GM21447 (cell line): ENCODE results near the gene PHRF1.

Experiments
- ATAC-seq: cut with Tn5 transposase; IDR thresholded peaks from one replicate; pipeline ENCODE4 v1.9.1; 2021; ENCODE audit not compliant: unreplicated experiment

Gene PHRF1

GRCh38 chr11:556662-557256 is 19.5 kb upstream of the PHRF1 start:
- no peak for ATAC-seq

- ATAC-seq, result no peak
Measured at GRCh38 chr11:557328-558132, 18.7 kb upstream of the PHRF1 start.

GRCh38 chr11:558503-558902 is 17.8 kb upstream of the PHRF1 start:
- ATAC-seq, result no peak

GRCh38 chr11:559020-559620 is 17.1 kb upstream of the PHRF1 start:
- no peak for ATAC-seq

- ATAC-seq, result no peak
Measured at GRCh38 chr11:559712-560304, 16.5 kb upstream of the PHRF1 start.

DNA sequence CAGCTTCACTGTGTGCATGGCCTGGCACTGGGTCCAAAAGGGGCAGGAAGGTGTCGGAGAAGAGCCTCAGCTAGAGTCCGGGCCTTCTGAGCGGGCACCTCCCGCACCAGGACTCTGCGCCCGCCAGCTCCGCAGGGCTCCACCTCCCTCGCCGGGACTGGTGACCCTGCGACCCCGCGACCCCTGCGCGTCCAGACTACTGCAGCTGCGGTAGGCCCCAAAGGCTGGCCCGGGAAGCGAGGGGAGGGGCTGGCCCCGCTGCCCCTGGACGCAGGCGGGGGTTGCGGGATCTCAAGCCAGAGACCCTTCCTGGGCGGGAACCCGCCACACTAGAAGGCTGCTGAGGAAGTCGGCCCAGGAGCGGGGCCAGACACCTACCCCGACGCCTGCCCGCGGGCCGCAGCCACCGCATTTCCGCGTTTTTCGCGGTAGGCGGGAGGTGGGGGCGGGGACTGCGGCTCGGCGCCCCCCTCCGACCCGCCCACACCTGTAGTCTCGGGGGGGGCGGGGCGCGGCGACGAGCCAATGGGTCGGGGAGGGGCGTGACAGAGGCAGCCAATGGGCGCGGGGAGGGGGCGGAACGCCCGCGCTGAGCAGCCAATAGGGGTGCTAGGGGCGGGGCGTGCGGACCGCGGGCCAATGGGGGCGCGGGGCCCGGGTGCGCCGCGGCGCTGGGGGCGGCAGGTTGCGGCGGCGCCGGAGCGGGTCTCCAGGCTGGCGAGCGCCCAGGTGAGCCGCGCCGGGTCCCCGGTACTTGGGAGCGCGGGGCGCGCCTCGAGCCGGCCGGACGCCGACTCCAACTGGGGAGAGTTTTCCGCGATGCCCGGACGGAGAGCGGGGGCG is 15.7 kb upstream of the PHRF1 start, which contains the start of the genes LMNTD2 and RASSF7:
Gene LMNTD2 (minus strand): TSS at position 434 of the 843 bp plus-strand sequence. CDS start 22 bp downstream, at position 412.
Gene RASSF7 (plus strand): TSS at position 666 of the 843 bp plus-strand sequence. CDS start 799 bp downstream, outside the sequence.
- ATAC-seq, result peak; percentile 62

GRCh38 chr11:561148-562003 is 14.9 kb upstream of the PHRF1 start:
- peak; percentile 24 for ATAC-seq

DNA sequence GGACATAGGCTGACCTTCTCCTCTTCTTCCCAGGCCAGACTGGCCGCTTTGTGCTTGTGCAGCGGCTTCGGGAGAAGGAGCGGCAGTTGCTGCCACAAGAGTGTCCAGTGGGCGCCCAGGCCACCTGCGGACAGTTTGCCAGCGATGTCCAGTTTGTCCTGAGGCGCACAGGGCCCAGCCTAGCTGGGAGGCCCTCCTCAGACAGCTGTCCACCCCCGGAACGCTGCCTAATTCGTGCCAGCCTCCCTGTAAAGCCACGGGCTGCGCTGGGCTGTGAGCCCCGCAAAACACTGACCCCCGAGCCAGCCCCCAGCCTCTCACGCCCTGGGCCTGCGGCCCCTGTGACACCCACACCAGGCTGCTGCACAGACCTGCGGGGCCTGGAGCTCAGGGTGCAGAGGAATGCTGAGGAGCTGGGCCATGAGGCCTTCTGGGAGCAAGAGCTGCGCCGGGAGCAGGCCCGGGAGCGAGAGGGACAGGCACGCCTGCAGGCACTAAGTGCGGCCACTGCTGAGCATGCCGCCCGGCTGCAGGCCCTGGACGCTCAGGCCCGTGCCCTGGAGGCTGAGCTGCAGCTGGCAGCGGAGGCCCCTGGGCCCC is 14.1 kb upstream of the PHRF1 start:
- no peak for ATAC-seq

DNA sequence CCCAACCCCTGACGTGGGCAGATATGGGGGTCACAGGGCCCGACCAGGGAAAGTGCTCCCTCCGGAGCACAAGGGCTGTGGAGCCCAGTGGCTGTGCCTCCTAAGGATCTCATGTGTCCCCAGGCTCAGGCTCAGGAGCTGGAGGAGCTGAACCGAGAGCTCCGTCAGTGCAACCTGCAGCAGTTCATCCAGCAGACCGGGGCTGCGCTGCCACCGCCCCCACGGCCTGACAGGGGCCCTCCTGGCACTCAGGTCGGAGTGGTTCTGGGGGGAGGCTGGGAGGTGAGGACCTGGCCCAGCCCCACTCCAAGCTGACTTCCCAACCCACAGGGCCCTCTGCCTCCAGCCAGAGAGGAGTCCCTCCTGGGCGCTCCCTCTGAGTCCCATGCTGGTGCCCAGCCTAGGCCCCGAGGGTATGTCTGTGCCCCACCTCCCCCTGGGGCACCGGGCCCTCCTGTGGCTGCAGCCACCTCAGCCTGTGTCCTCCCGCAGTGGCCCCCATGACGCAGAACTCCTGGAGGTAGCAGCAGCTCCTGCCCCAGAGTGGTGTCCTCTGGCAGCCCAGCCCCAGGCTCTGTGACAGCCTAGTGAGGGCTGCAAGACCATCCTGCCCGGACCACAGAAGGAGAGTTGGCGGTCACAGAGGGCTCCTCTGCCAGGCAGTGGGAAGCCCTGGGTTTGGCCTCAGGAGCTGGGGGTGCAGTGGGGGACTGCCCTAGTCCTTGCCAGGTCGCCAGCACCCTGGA is 13.0 kb upstream of the PHRF1 start:
- ATAC-seq, result no peak

GRCh38 chr11:563812-564578 is 12.3 kb upstream of the PHRF1 start:
- no peak for ATAC-seq

DNA sequence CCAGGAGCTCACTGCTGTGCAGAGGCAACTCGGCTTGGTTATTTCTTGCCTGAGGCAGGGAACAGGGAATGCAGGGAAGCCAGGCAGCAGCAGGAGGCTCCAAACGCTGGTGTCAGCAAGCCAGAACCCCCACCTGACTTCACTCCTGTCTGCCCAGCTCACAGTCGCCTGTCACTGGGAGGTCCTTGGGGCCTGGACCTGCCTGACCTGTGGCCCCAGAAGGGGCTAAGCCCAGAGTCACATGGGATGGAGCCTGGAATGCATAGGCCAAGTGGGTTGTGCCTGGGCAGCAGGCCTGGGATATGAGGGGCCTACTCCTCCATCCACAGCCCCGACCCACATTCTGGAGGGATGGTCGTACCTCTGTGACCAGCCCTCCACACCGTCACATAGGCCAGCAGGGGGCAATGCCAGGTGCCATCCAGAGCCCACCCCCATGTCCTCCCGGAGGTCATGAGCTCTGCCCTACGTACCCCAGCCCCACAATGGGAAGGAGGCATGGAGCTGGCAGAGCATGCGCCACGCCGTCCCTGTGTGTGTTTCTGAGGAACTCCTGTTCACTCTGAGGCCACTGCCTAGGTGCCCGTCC is 10.3 kb upstream of the PHRF1 start:
- ATAC-seq, result no peak

- ATAC-seq, result no peak
Measured at GRCh38 chr11:567011-567628, 9.2 kb upstream of the PHRF1 start.

DNA sequence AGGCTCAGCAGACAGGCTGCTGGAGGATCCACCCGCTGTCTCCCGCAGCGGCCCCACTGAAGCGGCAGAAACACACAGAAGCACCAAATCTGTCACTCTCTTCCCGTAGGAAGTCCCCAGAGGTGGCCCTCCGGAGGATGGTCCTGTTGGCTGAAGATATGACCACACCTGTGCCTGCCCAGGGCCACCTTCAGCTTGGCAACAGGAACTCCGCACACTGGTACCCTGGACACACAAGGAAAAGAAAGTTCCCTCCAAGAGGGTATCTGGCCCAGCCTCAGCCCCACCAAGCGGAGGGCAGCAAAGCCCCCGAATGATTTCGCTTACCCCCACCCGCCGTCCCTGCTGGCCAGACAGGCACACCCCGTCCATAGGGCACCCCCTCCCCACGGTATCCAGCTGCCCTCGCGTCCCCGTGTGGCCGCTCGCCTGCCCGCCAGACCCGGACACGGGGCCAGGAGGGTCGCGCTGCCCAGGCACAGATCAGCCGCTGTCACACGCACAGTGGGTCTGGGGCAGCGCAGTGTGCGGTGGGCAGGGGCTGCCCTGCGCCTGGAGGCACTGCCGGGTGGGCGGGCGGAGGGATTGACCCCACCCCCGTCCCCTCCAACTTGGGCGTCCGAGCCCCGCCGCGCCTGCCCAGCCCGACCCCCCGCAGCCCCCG is 8.5 kb upstream of the PHRF1 start:
- peak; percentile 3 for ATAC-seq

- ATAC-seq, result peak; percentile 81
Measured at GRCh38 chr11:568306-569157, 7.7 kb upstream of the PHRF1 start.

GRCh38 chr11:569158-569885 is 6.9 kb upstream of the PHRF1 start:
- no peak for ATAC-seq
